Fibroblast of skin of scalp (primary cell): ENCODE data around the gene KIF11.

Experiments used
- DNase-seq: peaks from one replicate; pipeline ENCODE4 v3.0.0-alpha.2; 2013

KIF11 gene

GRCh38 chr10:92678206-92678605 is 85.3 kb downstream of the KIF11 start:
- DNase-seq: no peak

- DNase-seq: no peak
Measured at GRCh38 chr10:92681306-92681834, 88.4 kb downstream of the KIF11 start.

GRCh38 chr10:92688573-92688926 is 95.6 kb downstream of the KIF11 start:
- DNase-seq: no peak

- DNase-seq: peak; percentile 14
Measured at GRCh38 chr10:92688927-92689662, 96.2 kb downstream of the KIF11 start.

- DNase-seq: peak; percentile 44
Measured at GRCh38 chr10:92689663-92690210, 96.8 kb downstream of the KIF11 start, which contains the start of gene HHEX. TSS of gene HHEX (plus strand) at chr10:92689955. CDS start at chr10:92689987, 32 bp downstream.

- peak; percentile 16 for DNase-seq
Measured at GRCh38 chr10:92690211-92690914, 97.4 kb downstream of the KIF11 start.

- no peak for DNase-seq
Measured at GRCh38 chr10:92690915-92691590, 98.1 kb downstream of the KIF11 start.

GRCh38 chr10:92691591-92692079 is 98.7 kb downstream of the KIF11 start:
- DNase-seq: no peak

- DNase-seq: no peak
Measured at GRCh38 chr10:92692080-92692671, 99.2 kb downstream of the KIF11 start.

- DNase-seq: no peak
Measured at GRCh38 chr10:92692697-92693533, 100.0 kb downstream of the KIF11 start.

GRCh38 chr10:92693534-92693893 is 100.6 kb downstream of the KIF11 start:
- DNase-seq: no peak

- peak; percentile 26 for DNase-seq
Measured at GRCh38 chr10:92695679-92696605, 103.0 kb downstream of the KIF11 start.

GRCh38 chr10:92696606-92697383 is 103.9 kb downstream of the KIF11 start:
- no peak for DNase-seq

GRCh38 chr10:92697663-92698511 is 105.0 kb downstream of the KIF11 start:
- DNase-seq: no peak

- no peak for DNase-seq
Measured at GRCh38 chr10:92699193-92699517, 106.2 kb downstream of the KIF11 start.

GRCh38 chr10:92699518-92700381 is 106.8 kb downstream of the KIF11 start:
- DNase-seq: peak; percentile 67

GRCh38 chr10:92702301-92702916 is 109.5 kb downstream of the KIF11 start:
- DNase-seq: no peak
